ENCODE data around the gene PRRG2.

Gene PRRG2

GRCh38 chr19:49639401-49640112 lies 58.4 kb downstream of the PRRG2 start:
- no peak for DNase-seq (ENCODE audit: low read depth in 3 of 3)

- peak; percentile 100 for DNase-seq (ENCODE audit: low read depth in 3 of 3)
Measured at GRCh38 chr19:49640113-49640898, 59.2 kb downstream of the PRRG2 start, which contains the start of gene RRAS. RRAS (minus strand) TSS chr19:49640143; CDS start chr19:49640098, 45 bp downstream.

Measured in stimulated activated CD4-positive, alpha-beta T cell treated with anti-CD3 and anti-CD28 coated beads, TNF-alpha, amount 100 ng/mL, for 48 hours (primary cell).